Epithelial cell of esophagus (primary cell): ENCODE results near the gene TGFBR2.
A peak's percentile ranks its signal among the peaks of the same experiment; 100 is the strongest.

Experiments
- DNase-seq: peaks from one replicate; pipeline ENCODE4 v3.0.0; 2010; ENCODE audit warnings: low read depth
- H3K4me3 ChIP-seq: 2 replicates; pipeline ENCODE4 v1.5.1; 2011; ENCODE audit warnings: mild to moderate bottlenecking, low read length, control low read depth
- TF ChIP-seq, protein P1 (sequence below): IDR thresholded peaks from 2 replicates; pipeline ENCODE4 v1.5.1; 2011; ENCODE audit warnings: low read depth, mild to moderate bottlenecking, low read length, control low read depth, inconsistent platforms; ENCODE audit not compliant: insufficient read depth; ENCODE audit errors: missing control alignments

Gene TGFBR2

GRCh38 chr3:30586806-30587486 is 19.5 kb upstream of the TGFBR2 start:
- TF ChIP-seq, protein P1, sequence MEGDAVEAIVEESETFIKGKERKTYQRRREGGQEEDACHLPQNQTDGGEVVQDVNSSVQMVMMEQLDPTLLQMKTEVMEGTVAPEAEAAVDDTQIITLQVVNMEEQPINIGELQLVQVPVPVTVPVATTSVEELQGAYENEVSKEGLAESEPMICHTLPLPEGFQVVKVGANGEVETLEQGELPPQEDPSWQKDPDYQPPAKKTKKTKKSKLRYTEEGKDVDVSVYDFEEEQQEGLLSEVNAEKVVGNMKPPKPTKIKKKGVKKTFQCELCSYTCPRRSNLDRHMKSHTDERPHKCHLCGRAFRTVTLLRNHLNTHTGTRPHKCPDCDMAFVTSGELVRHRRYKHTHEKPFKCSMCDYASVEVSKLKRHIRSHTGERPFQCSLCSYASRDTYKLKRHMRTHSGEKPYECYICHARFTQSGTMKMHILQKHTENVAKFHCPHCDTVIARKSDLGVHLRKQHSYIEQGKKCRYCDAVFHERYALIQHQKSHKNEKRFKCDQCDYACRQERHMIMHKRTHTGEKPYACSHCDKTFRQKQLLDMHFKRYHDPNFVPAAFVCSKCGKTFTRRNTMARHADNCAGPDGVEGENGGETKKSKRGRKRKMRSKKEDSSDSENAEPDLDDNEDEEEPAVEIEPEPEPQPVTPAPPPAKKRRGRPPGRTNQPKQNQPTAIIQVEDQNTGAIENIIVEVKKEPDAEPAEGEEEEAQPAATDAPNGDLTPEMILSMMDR = no peak
- H3K4me3 ChIP-seq = no peak overlapping the region
- DNase-seq = no peak

DNA sequence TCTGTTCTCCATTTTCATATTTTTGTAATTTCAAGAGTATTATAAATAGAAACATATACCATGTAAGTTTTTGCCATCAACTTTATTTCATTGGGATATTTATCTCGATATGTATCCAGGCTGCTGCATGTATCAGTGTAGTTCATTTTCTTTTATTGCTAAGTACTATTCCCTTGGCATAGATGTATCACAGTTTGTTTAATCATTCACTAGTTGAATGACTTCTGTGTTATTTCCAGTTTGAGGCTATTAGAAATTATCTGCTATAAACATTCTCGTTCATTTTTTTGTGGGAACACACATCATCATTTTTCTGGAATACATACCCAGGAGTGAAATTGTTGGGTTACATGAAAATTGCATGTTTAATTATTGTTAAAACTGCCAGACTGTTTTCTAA is 18.5 kb upstream of the TGFBR2 start:
- DNase-seq = no peak
- TF ChIP-seq, protein P1 = no peak
- no peak overlapping the region for H3K4me3 ChIP-seq

DNA sequence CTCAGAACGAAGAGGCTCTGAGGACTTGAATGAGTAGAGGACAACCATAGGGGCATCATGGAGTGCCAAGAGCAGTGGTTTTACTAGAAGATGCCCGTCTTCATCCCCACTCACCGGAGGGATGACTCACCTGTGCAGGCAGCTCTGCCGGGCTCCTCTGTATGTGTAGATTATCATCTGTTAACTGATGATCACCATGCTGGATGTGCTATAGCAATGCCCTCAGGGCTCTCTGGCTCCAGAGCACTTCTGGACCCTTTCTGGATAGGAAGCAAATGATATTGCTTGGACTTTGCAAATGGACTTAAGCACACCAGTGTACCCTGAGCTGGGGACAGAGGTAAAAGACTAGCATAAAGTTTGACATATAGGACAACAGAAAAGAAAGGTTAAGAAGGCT is 10.2 kb upstream of the TGFBR2 start:
- DNase-seq = peak; percentile 74
- TF ChIP-seq, protein P1 = no peak

DNA sequence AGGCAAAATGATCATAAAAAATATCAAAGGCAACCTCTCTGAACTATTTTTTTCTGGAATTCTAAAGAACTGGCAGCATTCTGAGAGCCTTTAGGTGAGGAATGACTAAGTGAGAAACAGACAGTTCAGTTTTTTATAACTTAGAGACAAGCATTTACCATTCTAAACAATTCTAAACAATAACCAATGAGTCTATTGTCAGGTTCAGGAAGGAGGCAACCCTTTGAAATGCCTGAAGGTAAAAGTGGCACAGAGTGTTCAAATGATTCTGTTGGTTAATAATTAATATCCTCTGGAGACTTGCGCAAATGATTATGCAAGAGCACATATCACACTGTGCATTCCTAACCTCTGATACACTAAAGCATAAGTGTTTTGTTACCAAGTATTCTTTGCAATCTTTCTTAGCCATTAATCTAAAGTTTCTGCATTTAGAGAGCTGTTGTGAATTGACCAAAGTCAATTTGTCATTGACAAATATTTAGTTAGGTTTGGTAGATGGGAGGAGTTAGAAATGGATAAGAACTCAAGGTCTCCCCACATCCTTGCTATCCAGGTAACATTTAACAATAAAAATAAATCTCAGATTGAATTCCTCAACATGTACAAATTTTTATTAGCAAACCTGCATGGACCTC is 9.2 kb upstream of the TGFBR2 start:
- no peak overlapping the region for H3K4me3 ChIP-seq
- peak; percentile 98 for DNase-seq
- TF ChIP-seq, protein P1 = no peak

More for the DNA sequence above, 10.2 kb upstream of the TGFBR2 start:
- no peak overlapping the region for H3K4me3 ChIP-seq

- TF ChIP-seq, protein P1 = no peak
- H3K4me3 ChIP-seq = no peak overlapping the region
- DNase-seq = no peak
These were observed 8.6 kb upstream of the TGFBR2 start for GRCh38 chr3:30597769-30598134.

DNA sequence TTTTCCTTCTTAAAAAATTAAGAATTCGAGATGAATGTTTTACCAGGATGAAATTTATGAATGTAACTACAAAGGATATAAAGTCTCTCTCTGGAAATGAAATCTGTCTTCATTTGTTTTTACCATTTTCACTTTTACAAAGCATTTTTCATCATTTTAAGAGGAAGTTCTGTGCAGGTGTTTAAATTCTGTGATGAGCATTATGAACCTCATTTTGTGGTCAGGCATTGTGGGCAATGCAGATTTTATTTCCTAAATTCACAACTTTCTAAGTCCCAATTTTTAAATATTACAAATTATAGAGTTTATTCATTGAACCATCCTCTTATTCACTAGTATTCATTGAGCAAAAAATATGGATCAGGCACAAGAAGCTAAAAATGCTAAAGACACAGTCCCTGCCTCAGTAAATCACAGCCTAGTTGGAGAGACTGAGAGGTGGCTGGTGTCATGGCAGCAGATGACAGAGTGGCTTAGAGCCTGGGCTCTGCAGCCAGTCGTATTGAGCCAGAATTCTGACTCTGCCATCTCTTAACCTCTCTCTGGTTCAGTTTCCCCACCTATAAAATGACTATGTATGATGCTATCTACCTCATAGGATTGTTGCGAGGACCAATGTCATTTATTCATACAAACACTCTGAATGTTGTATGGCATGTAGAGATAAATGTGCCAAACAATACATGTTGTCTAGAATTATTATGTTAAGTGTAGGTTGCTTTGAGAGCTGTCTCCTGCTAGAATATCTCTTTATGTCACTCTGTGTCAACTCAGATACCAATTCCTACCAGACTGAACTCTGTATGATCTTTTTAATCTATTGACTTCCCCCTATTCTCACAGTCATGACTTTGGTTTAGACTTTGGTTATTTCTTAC is 7.5 kb upstream of the TGFBR2 start:
- no peak overlapping the region for H3K4me3 ChIP-seq
- no peak for DNase-seq
- TF ChIP-seq, protein P1 = no peak
